Amygdala (tissue), 56 donors: ENCODE data around the gene RLF.

ENCODE experiments used
- DNase-seq, 56 donors: peaks; one replicate each; lab custom pipeline; 2025; lab: John Stamatoyannopoulos, UW

The RLF gene

DNA sequence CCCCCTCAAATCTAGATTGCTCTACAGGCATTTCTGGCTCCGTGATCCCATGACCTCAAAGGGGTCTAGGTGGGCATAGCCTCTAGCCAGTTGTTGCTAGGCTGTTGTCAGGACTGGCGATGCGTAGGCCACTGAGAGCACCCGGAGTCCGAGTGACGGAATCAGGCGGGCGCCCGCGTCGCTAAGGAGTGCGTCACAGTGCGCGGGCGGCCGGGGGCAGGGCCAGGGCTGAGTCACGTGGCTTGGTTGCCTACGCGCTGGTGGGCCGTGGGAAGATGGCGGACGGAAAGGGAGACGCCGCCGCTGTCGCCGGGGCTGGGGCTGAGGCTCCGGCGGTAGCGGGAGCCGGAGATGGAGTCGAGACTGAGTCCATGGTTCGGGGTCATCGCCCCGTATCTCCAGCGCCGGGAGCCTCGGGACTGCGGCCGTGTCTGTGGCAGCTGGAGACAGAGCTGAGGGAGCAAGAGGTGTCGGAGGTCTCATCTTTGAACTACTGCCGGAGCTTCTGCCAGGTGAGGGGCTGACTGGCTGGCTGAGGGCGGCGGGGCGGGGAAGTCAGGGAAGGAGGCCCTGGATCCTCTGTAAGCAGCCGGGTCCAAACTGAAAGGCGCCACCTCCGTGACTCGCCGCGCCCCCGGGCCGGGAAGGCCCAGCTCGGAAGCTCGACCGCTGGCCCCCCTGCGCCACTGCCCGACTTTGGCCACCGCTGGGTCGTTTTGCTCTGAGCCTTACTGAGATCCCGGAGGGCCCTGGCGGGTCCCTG lies at the start of gene RLF:
Gene RLF (plus strand): TSS at position 263 of the 763 bp plus-strand sequence. CDS start 13 bp downstream, at position 276.
- DNase-seq: peak; percentile 59 to 96 (median 89)

- no peak for DNase-seq
Measured at GRCh38 chr1:40114400-40114799, 46.8 kb upstream of the RLF start.

- no peak for DNase-seq
Measured at GRCh38 chr1:40120128-40120527, 41.1 kb upstream of the RLF start.

- DNase-seq: no peak
Measured at GRCh38 chr1:40122855-40123254, 38.3 kb upstream of the RLF start.

GRCh38 chr1:40130892-40131291 lies 30.3 kb upstream of the RLF start:
- DNase-seq: no peak

DNA sequence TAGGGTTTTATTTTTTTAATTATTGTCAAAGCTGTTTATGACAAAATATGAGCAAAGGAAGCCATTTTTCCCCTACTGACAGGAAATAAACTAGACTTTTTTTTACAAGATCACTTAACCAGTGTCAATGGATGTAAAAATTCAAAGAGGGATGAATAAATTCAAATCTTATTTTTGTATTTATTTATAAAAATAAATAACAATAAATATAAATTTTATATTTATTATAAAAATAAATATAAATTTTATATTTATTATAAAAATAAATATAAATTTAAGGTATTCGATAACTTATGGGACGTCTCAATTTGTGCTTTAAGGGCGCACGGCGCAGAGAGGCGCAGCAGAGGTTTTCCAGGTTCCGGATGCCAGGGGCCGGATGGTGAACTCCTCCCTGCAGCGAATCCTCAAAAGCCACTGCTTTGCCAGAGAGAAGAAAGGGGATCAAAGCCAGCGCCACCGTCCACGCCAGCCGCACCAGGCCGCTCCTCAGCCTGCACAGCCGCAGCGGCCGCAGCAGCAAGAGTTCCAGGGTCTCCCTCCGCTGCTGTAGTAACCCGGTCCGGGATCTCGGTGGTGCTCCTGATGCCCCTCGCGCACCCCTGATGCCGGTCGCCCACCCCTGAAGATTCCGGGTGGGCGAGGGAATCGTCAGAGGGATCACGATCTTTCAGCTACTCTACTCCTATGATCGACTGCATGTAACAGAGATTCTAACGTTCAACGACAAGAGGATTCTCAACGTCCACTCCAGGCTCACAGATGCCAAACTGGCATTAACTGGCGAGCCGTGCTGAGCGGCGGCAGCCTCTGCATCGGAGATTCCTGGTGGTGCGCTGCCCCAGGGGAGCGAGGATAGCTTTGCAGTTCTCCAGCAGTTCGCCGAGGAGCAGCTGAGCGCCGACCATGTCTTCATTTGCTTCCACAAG lies 28.5 kb upstream of the RLF start:
- DNase-seq: peak in 8 of 56 donors; percentile 1 to 32 (median 6)

GRCh38 chr1:40133312-40133665 lies 27.9 kb upstream of the RLF start:
- no peak for DNase-seq

GRCh38 chr1:40133839-40134238 lies 27.3 kb upstream of the RLF start:
- DNase-seq: no peak

DNA sequence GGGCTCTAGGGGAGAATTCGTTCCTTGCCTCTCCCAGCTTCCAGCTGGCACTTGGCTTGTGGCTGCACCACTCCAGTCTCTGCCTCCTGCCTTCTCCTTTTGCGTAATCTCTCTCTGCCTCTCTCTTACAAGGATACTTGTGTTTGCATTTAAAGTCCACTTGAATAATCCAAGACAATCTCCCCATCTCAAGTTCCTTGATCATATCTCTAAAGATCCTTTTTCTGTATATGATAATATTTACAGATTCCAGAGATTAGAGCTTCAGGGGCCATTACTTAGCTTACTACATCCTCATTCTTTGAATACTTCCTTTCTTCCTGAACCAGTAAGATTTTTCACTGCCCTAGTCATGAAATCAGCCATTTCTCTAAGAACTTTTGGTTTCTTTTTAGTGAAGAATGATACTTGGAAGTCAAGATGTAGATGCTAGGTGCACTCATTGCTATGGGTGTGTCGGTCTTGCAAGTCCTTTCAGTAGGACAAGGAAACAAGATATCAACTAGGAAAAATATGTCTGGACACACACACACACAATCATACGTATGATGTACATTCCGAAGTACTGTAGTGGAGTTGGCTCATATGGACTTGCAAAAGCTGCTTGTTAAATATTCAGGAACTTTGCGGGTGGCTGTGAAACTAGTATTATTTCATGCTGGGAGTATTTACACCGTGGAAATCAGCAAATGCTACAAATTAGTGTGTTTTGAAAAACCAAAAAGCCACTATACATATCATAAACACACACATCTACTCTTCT lies 20.8 kb upstream of the RLF start:
- no peak for DNase-seq

DNA sequence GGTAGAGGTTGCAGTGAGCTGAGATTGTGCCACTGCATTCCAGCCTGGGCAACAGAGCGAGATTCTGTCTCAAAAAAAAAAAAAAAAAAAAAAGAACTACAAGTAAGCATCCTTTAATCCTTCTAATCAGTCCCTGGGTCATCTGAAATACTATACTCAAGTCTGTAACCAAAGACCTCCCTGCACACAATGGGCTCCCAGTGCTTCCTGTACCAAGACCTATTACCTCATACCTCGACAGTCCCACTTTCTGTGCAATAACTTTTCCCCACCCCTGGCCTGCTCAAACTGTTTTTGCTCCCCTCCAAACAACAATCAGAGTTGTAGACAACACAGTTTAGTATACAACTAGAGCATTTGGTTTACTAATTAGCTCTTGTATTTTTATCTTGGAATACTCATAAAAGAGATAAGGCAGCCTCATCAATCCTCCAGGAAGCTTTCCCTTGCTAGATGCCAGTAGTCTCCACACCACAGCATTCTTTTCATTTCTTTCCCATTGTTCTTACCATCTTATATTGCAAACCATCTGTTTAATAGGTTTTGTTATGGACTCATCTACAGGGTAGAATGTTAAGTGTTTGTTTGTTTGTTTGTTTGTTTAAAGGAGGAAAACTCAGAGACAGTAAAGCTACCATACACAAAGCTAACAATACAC lies 19.2 kb upstream of the RLF start:
- no peak for DNase-seq

DNA sequence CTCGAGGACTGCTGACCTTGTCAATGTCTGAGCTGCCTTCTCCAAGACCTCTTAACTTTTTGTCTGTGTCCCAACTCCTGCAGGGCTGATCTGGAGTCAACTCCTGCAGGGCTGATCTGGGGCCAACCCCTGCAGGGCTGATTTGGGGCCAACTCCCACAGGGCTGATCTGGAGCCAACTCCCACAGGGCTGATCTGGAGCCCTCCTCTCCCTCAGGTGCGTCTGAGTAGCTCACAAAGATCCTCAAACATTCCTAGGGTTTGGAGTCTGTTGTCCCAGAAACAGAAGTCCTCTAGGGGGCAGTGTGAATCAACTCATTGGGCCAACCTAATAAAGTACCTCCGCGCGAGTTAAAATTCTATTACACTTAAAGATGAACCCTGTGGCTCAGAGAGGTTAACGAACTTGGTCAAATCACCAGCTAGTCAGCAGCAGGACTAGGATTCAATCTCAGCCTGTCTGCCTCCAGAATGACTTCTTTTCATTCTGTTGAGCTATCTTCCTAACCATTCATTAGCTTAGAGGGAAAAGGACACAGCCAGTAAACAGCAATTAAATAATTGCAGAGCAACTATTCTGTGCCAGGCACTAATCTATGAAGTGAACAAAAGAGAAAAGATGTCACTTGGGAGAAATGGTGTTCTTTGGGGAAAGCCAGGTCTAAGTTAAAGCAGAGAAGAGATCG lies 17.2 kb upstream of the RLF start:
- peak in 22 of 56 donors; percentile 1 to 72 (median 16) for DNase-seq

DNA sequence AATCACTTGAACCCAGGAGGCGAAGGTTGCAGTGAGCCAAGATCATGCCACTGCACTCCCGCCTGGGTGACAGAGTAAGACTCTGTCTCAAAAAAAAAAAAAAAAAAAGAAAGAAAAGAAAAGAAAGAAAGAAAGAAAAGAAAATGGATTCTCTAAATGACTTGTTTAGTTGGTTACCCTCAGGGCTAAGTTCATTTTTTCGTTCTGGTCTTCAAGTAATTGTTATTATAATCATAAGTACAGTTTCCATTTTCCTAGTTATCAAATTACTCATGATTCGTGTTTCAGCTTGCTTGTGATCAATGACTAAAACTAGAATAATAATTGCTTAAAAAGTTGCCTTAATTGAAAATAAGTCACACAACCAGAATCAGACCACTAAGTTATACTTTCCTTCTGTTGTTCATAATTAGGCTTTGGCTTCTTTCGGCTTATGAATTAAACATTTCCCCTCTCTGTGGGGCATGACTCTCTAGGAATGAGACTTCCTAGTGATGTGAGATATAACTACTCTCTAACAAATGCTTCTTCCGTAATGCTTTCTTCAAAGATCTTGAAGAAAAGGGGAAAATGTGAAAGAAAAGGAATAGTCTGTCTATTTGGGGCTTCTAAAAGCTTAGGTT lies 9.6 kb upstream of the RLF start:
- no peak for DNase-seq

- peak in 6 of 56 donors; percentile 2 to 47 (median 12) for DNase-seq
Measured at GRCh38 chr1:40153073-40153770, 8.0 kb upstream of the RLF start.

DNA sequence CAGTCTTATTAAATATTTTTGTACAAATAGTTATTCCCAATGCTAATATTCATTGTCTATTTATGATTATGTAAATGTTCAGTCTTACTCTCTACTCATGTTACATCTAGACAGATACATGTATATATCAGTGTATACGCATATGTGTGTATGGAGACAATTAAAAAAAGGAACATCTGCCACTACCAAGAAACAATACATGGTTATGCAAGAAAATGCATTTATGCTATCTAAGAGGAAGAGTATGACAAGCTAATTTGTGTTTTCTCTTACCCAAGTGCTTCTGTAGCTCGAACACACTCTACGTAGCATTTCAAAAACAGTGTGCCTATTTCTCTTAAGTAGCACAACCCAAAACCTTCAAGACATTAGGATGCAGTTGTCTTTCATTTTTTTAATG lies 6.1 kb upstream of the RLF start:
- no peak for DNase-seq

GRCh38 chr1:40155910-40156309 lies 5.3 kb upstream of the RLF start:
- no peak for DNase-seq

GRCh38 chr1:40160806-40161124 lies 422 bp upstream of the RLF start:
- no peak for DNase-seq

DNA sequence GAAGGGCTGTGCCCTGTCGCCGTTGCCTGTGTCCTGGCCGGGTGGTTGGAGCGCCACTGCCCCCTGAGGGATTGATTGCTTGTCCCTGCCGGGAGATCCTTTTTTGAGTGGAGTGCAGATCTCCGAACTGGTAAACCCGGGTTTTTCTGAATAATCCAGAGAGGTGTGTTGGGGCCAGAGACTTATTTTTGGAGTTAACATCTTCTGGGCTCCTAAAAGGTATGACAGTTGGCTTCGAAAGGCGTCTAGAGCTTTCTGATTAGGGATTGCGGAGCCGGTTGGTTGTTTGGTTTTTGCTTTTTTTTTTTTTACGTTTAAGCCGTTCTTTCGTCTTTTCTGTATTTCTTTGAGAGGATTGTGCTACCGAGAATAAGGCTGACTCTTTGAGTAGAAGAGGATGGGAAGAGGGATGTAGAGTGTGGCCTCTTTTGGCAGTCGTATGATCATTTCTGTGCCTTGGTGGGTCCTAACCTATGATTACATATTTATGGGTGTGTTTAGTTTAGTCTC lies 756 bp downstream of the RLF start:
- DNase-seq: peak in 8 of 56 donors; percentile 15 to 56 (median 35)

- DNase-seq: no peak
Measured at GRCh38 chr1:40162753-40163441, 1.7 kb downstream of the RLF start.
